ENCODE data around the gene NR4A1. TPM values are rescaled to one million over a fixed set of nuclear protein-coding genes. Genes with fewer than 3 reads are reported as not detected.
"Not testable (repeated sequence)": the region's sequence is repeated elsewhere in the genome, so short reads cannot be mapped to it uniquely, and the experiment has no call there.

Gene NR4A1
- total and polyA plus RNA-seq, 9 of the 15 experiments (the other 6 are each of a cell fraction or from before 2014, with no cell fraction given) = 0.07 to 4.7 (median 1.9) TPM; not detected in 1

DNA sequence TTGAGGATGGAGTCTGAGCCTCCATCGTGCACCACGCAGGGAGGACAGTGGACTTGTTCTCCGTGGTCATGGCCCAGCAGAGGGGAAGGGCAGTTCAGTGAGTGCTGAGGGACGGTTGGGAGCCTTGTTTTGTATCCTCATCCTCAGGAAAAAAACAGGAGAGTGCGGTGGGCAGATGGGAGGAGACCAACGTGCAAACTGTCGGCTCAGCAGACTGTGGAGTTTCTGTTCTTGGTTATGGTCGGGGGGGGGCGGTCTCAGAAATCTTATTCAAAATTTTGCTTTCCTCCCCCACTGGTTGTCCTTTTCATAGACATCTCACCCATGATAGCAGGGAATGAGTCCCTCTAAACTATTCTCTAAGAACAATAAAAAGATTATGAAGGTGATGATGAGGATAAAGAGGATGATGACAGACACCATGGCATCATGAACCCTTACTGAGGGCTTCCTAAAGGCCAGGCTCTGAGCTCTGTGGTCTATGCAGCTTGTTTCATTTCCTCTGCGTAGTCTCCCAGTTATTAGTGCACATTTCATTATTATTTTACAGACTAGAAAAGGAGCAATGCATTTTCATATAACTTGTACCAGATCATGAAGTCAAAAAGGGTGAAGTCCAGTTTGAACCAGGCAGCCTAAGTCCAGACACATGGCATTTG is 53.3 kb downstream of the NR4A1 start:
- peaks cover 12 to 15% of the 10 kb centered on the region in 2 experiments for H3K27me3 ChIP-seq (ENCODE audit: control insufficient read depth in 2 of 2, insufficient read depth in 2 of 2, low read length in 2 of 2)
- H3K4me3 ChIP-seq; CTCF ChIA-PET (ENCODE audit: low intra/inter-chr PET ratio); BruUV-seq (replicated peaks); H3K36me3 ChIP-seq (ENCODE audit: control insufficient read depth, insufficient read depth, low read length); FAIRE-seq; DNase-seq (ENCODE audit: extremely low read depth in 1 of 4, low spot score in 3 of 4); H3K4me2 ChIP-seq (ENCODE audit: insufficient read depth, low read length); H3K79me2 ChIP-seq (ENCODE audit: control insufficient read depth, insufficient read depth, low read length); H3K9me3 ChIP-seq (replicated peaks; ENCODE audit: control insufficient read depth, insufficient read depth, low read depth, low read length); H2AFZ ChIP-seq (ENCODE audit: low read depth, low read length); intact Hi-C loops (cut with micrococcal nuclease); in situ Hi-C loops (cut with MboI); H3K27ac ChIP-seq (ENCODE audit: extremely low read depth, low read depth, low read length); H3K4me1 ChIP-seq (replicated peaks in 1 of 2; ENCODE audit: control insufficient read depth in 2 of 2, insufficient read depth in 2 of 2, low read length in 2 of 2); H3K9ac ChIP-seq (ENCODE audit: insufficient read depth in 1 of 2, low read depth in 2 of 2, low read length in 2 of 2); POLR2A ChIA-PET; H4K20me1 ChIP-seq (replicated peaks; ENCODE audit: control insufficient read depth, insufficient read depth, low read length); ATAC-seq; H3K9me1 ChIP-seq (ENCODE audit: control insufficient read depth, insufficient read depth, low read length): not testable (repeated sequence)
- 0% methylated on average over 10 of the region's 10 CpGs for WGBS (ENCODE audit: insufficient coverage, low coverage, missing lambda C conversion rate)

Other genes starting within 250 kb of the NR4A1 start
Only the 7 nearest of the 11 such genes appear.
- not detected in 2 replicates for gene ANKRD33, start 163.3 kb upstream of the NR4A1 start, total RNA-seq (2014; rRNA removed)
- 0.07 and 0.10 TPM in 2 replicates for gene ANKRD33, start 163.3 kb upstream of the NR4A1 start, total RNA-seq (2014; rRNA removed; fragmentation: Illumina TruSeq; extraction: Trizol)
- 0.11 and 0.23 TPM in 2 replicates for gene ANKRD33, start 163.3 kb upstream of the NR4A1 start, total RNA-seq (2015; rRNA removed; fragmentation: Illumina TruSeq; extraction: Trizol)
- 0.20 TPM in 1 of 2 replicates, not detected in the other for gene ANKRD33, start 163.3 kb upstream of the NR4A1 start, total RNA-seq (2021)
- 0.06 and 0.08 TPM in 2 replicates for gene ANKRD33, start 163.3 kb upstream of the NR4A1 start, polyA plus RNA-seq (2011; rRNA removed)
- 0.04 TPM in 1 of 2 replicates, not detected in the other for gene ANKRD33, start 163.3 kb upstream of the NR4A1 start, polyA plus RNA-seq (2014; fragmentation: Illumina TruSeq; extraction: Trizol)
- gene ANKRD33, start 163.3 kb upstream of the NR4A1 start, polyA plus RNA-seq (2014; fragmentation: Nextera tagmentation; extraction: Ambion mirVana) = not detected
- 0.11 TPM in 1 of 2 replicates, not detected in the other for gene ANKRD33, start 163.3 kb upstream of the NR4A1 start, polyA plus RNA-seq (2014; rRNA removed)
- gene ACVRL1, start 143.9 kb upstream of the NR4A1 start, total RNA-seq (2014; rRNA removed) = 0.20 and 0.91 TPM in 2 replicates
- gene ACVRL1, start 143.9 kb upstream of the NR4A1 start, total RNA-seq (2014; rRNA removed; fragmentation: Illumina TruSeq; extraction: Trizol) = 0.06 and 0.22 TPM in 2 replicates
- 0.36 and 0.87 TPM in 2 replicates for gene ACVRL1, start 143.9 kb upstream of the NR4A1 start, total RNA-seq (2015; rRNA removed; fragmentation: Illumina TruSeq; extraction: Trizol)
- gene ACVRL1, start 143.9 kb upstream of the NR4A1 start, total RNA-seq (2021) = 1.3 and 1.4 TPM in 2 replicates
- 0.26 and 0.83 TPM in 2 replicates for gene ACVRL1, start 143.9 kb upstream of the NR4A1 start, polyA plus RNA-seq (2011; rRNA removed)
- 0.30 and 0.71 TPM in 2 replicates for gene ACVRL1, start 143.9 kb upstream of the NR4A1 start, polyA plus RNA-seq (2014; fragmentation: Illumina TruSeq; extraction: Trizol)
- under 1 TPM; 0.07 to 0.11 TPM for gene ACVRL1, start 143.9 kb upstream of the NR4A1 start, polyA plus RNA-seq (2014; fragmentation: Nextera tagmentation; extraction: Ambion mirVana)
- 0.42 and 0.45 TPM in 2 replicates for gene ACVRL1, start 143.9 kb upstream of the NR4A1 start, polyA plus RNA-seq (2014; rRNA removed)
- gene ACVR1B, start 99.7 kb upstream of the NR4A1 start, total RNA-seq (2014; rRNA removed) = 6.8 and 8.6 TPM in 2 replicates
- gene ACVR1B, start 99.7 kb upstream of the NR4A1 start, total RNA-seq (2014; rRNA removed; fragmentation: Illumina TruSeq; extraction: Trizol) = 5.9 and 6.7 TPM in 2 replicates
- gene ACVR1B, start 99.7 kb upstream of the NR4A1 start, total RNA-seq (2015; rRNA removed; fragmentation: Illumina TruSeq; extraction: Trizol) = 5.9 and 6.9 TPM in 2 replicates
- 10.3 and 15.1 TPM in 2 replicates for gene ACVR1B, start 99.7 kb upstream of the NR4A1 start, total RNA-seq (2021)
- gene ACVR1B, start 99.7 kb upstream of the NR4A1 start, polyA plus RNA-seq (2011; rRNA removed) = 8.0 and 8.4 TPM in 2 replicates
- gene ACVR1B, start 99.7 kb upstream of the NR4A1 start, polyA plus RNA-seq (2014; fragmentation: Illumina TruSeq; extraction: Trizol) = 9.9 and 10.8 TPM in 2 replicates
- gene ACVR1B, start 99.7 kb upstream of the NR4A1 start, polyA plus RNA-seq (2014; fragmentation: Nextera tagmentation; extraction: Ambion mirVana) = under 1 TPM; 0.97 to 0.98 TPM
- 7.2 and 11.3 TPM in 2 replicates for gene ACVR1B, start 99.7 kb upstream of the NR4A1 start, polyA plus RNA-seq (2014; rRNA removed)
- 0.82 and 1.5 TPM in 2 replicates for gene TAMALIN, start 44.5 kb upstream of the NR4A1 start, total RNA-seq (2014; rRNA removed)
- gene TAMALIN, start 44.5 kb upstream of the NR4A1 start, total RNA-seq (2014; rRNA removed; fragmentation: Illumina TruSeq; extraction: Trizol) = 0.70 and 1.3 TPM in 2 replicates
- gene TAMALIN, start 44.5 kb upstream of the NR4A1 start, total RNA-seq (2015; rRNA removed; fragmentation: Illumina TruSeq; extraction: Trizol) = 2.2 and 3.2 TPM in 2 replicates
- 1.3 and 1.5 TPM in 2 replicates for gene TAMALIN, start 44.5 kb upstream of the NR4A1 start, total RNA-seq (2021)
- gene TAMALIN, start 44.5 kb upstream of the NR4A1 start, polyA plus RNA-seq (2011; rRNA removed) = 0.74 and 1.1 TPM in 2 replicates
- gene TAMALIN, start 44.5 kb upstream of the NR4A1 start, polyA plus RNA-seq (2014; fragmentation: Illumina TruSeq; extraction: Trizol) = 0.65 and 1.1 TPM in 2 replicates
- gene TAMALIN, start 44.5 kb upstream of the NR4A1 start, polyA plus RNA-seq (2014; fragmentation: Nextera tagmentation; extraction: Ambion mirVana) = not detected
- gene TAMALIN, start 44.5 kb upstream of the NR4A1 start, polyA plus RNA-seq (2014; rRNA removed) = 1.2 and 1.5 TPM in 2 replicates
- gene ATG101, start 18.5 kb downstream of the NR4A1 start, total RNA-seq (2014; rRNA removed) = 50.5 and 52.4 TPM in 2 replicates
- 15.0 and 20.8 TPM in 2 replicates for gene ATG101, start 18.5 kb downstream of the NR4A1 start, total RNA-seq (2014; rRNA removed; fragmentation: Illumina TruSeq; extraction: Trizol)
- 29.7 and 31.8 TPM in 2 replicates for gene ATG101, start 18.5 kb downstream of the NR4A1 start, total RNA-seq (2015; rRNA removed; fragmentation: Illumina TruSeq; extraction: Trizol)
- 38.0 and 38.1 TPM in 2 replicates for gene ATG101, start 18.5 kb downstream of the NR4A1 start, total RNA-seq (2021)
- 40.0 and 44.4 TPM in 2 replicates for gene ATG101, start 18.5 kb downstream of the NR4A1 start, polyA plus RNA-seq (2011; rRNA removed)
- 29.1 and 34.1 TPM in 2 replicates for gene ATG101, start 18.5 kb downstream of the NR4A1 start, polyA plus RNA-seq (2014; fragmentation: Illumina TruSeq; extraction: Trizol)
- 1 to 10 TPM; 2.9 to 3.9 TPM for gene ATG101, start 18.5 kb downstream of the NR4A1 start, polyA plus RNA-seq (2014; fragmentation: Nextera tagmentation; extraction: Ambion mirVana)
- 39.9 and 42.9 TPM in 2 replicates for gene ATG101, start 18.5 kb downstream of the NR4A1 start, polyA plus RNA-seq (2014; rRNA removed)
- gene SMIM41, start 28.3 kb downstream of the NR4A1 start, total RNA-seq (2014; rRNA removed) = not detected in 2 replicates
- not detected in 2 replicates for gene SMIM41, start 28.3 kb downstream of the NR4A1 start, total RNA-seq (2014; rRNA removed; fragmentation: Illumina TruSeq; extraction: Trizol)
- not detected in 2 replicates for gene SMIM41, start 28.3 kb downstream of the NR4A1 start, total RNA-seq (2015; rRNA removed; fragmentation: Illumina TruSeq; extraction: Trizol)
- gene SMIM41, start 28.3 kb downstream of the NR4A1 start, total RNA-seq (2021) = not detected in 2 replicates
- not detected in 2 replicates for gene SMIM41, start 28.3 kb downstream of the NR4A1 start, polyA plus RNA-seq (2011; rRNA removed)
- gene SMIM41, start 28.3 kb downstream of the NR4A1 start, polyA plus RNA-seq (2014; fragmentation: Illumina TruSeq; extraction: Trizol) = not detected in 2 replicates
- not detected for gene SMIM41, start 28.3 kb downstream of the NR4A1 start, polyA plus RNA-seq (2014; fragmentation: Nextera tagmentation; extraction: Ambion mirVana)
- gene SMIM41, start 28.3 kb downstream of the NR4A1 start, polyA plus RNA-seq (2014; rRNA removed) = not detected in 2 replicates
- gene KRT80, start 140.6 kb downstream of the NR4A1 start, total RNA-seq (2014; rRNA removed) = not detected in 2 replicates
- not detected in 2 replicates for gene KRT80, start 140.6 kb downstream of the NR4A1 start, total RNA-seq (2014; rRNA removed; fragmentation: Illumina TruSeq; extraction: Trizol)
- not detected in 2 replicates for gene KRT80, start 140.6 kb downstream of the NR4A1 start, total RNA-seq (2015; rRNA removed; fragmentation: Illumina TruSeq; extraction: Trizol)
- gene KRT80, start 140.6 kb downstream of the NR4A1 start, total RNA-seq (2021) = not detected in 2 replicates
- gene KRT80, start 140.6 kb downstream of the NR4A1 start, polyA plus RNA-seq (2011; rRNA removed) = not detected in 2 replicates
- not detected in 2 replicates for gene KRT80, start 140.6 kb downstream of the NR4A1 start, polyA plus RNA-seq (2014; fragmentation: Illumina TruSeq; extraction: Trizol)
- gene KRT80, start 140.6 kb downstream of the NR4A1 start, polyA plus RNA-seq (2014; fragmentation: Nextera tagmentation; extraction: Ambion mirVana) = not detected
- not detected in 2 replicates for gene KRT80, start 140.6 kb downstream of the NR4A1 start, polyA plus RNA-seq (2014; rRNA removed)

All from K562 (cell line).